HG02759 (cell line): ENCODE measurements around the gene IRX4.

Source experiments
- ATAC-seq: cut with Tn5 transposase; IDR thresholded peaks from one replicate; pipeline ENCODE4 v1.9.1; 2021; ENCODE audit warnings: mild to moderate bottlenecking, moderate library complexity; ENCODE audit not compliant: unreplicated experiment

The IRX4 gene

DNA sequence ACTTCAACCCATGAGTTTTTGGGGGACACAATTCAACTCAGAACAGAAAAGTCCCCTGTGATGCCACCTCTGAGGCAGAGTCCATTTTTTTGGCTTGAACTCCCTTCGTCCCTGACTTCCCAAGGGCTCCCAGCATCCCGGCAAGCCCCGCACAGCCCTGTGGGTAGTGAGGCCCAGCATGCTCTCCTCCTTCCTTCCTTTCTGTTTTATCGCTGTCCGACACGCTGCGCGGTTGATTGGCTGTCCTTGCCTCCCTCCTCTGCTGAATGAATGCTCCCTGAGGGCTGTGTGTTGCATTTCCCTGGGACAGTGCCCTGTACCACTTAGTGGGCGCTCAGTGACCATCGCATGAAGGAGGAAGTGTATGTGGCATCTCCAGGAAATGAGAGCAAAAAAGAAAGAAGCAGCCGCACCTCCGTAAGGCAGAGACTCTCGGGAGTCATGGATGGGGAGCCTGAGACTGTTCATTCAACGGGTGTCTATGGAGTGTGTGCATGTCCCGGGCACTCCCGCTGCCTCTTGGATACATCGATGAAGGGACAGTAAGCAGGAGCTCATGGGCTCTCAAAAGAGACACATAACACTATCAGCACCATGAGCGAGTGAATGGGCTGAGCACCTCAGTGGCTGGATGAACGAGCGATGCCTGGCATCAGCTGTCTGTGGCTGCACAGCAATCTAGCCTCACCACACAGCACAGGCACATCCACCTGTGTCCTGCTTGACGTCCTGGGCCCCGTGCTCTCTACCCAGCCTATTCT, 10.1 kb upstream of the IRX4 start:
- no peak for ATAC-seq

DNA sequence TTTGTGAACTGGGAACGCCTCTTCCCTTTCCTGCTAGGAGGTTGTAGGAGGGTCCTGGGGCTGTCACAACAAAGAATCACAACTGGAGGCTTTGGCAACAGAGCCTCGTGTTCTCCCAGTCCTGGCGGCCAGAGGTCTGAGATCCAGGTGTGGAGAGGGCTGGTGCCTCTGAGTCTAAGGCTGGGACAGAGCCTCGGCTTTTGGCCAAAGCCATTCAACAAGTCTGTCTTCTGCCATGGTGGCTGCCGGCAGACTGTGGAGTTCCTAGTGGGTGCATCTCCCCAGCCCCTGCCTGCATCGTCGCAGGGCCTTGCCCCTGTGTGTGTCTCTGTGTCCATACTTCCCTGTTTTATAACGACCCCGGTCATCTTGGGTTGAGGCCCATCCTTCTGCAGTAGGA, 9.5 kb upstream of the IRX4 start:
- ATAC-seq: no peak

DNA sequence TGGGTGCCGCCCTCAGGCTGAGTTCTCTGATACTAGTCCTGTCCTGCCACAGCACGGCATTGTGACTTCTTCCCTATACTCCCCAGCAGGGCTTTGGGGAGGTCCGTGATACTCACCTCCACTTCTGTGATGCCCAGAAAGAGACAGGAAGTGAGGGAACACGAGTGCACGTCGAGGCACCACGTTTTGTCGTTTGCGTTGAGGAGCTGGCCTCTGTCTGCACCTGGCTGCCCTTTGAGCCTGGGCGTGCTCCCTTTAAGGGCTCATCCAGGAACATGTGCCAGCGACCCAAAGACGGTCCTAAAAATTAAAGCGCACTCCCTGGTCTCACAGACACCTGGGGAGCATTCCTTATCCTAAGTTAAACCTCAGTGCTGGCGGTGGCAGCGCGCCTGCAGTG, 8.7 kb upstream of the IRX4 start:
- no peak for ATAC-seq

DNA sequence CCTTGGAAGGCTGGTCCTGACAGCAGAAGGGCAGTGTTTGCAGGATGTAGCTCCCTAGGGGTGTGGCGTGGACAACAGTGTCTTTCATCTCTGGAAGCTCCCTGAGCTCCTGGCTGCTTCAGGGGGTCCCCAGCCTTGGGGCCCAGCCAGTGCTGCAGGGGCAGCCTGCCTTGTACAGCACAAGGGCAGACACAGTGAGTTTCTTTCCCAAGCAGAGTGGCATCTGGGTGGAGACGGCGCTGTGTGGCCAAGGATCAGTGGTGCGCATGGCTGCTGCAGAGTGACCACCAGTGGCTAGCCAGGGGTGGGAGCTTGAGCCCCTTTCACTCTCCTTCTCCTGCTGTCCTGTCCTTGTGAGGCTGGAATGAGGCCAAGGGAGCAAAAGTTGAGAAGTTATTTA, 7.6 kb upstream of the IRX4 start:
- no peak for ATAC-seq

DNA sequence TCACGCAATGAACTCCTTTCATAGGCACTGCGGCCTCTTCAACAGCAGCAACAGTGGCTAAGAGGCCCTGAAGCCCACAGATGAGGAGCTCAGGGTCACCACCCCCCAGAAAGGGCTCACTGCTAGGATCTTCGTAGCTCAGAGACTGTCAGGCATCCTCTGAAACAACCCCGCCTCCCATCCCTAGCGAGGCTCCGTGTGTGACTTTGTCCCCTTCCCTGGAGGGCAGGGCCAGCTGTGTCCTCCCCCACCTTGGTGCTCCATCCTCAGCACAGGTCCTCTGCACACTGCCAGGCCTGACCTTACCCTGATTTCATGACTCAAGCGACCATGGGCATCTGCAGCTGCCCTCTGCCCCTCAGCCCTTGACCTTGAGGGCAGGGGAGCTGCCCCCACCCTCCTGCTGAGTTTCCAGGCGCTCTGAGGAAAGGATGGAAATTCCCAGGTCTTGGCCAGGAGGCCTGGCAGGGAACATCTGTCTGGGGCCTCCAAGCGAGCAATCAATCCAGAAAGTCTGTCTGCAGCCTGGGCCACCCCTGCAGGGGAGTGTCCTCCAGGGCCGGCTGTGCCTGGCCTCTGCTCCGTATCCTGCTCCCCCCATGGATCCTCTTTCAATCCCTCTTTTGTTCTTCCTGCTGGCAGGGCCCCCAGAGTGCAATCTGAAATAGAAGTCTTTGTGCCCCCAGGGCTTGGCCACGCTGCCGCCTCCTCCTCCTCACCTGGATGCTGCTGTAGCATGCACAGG, 6.8 kb upstream of the IRX4 start:
- no peak for ATAC-seq

DNA sequence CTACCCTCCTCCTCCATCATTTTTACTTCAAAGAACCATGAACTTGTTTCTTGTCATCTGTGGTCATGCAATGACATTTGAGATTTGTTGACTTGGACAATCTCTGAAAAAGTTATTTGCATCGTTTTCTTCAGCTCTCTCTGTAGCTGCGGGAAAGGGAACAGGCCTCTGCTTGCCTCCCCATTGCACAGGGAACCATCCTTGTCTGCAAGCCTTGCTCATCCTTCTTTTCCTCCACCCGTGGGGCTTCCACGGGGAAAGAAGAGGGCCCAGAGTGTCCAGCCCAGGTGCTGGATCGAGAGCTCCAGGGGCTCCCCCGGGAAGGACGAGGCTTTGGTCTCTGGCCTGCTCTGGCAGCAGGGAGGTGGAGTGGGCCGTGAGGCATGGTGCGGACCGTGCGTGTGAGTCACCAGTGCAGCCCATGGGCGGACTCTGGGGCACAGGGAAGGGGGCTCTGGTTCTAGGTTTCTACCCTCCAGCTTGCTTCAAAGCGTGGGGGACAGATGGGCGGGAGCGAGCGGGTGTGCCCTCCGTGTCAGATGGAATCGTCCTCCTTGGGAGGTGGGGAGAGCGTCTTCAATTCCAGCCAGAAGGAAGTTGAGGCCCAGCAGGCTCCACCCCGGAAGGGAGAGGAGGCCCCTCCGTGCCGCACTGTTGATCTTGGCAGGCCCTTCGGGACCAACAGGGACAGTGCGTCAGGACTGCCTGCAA, 6.0 kb upstream of the IRX4 start:
- ATAC-seq: no peak

DNA sequence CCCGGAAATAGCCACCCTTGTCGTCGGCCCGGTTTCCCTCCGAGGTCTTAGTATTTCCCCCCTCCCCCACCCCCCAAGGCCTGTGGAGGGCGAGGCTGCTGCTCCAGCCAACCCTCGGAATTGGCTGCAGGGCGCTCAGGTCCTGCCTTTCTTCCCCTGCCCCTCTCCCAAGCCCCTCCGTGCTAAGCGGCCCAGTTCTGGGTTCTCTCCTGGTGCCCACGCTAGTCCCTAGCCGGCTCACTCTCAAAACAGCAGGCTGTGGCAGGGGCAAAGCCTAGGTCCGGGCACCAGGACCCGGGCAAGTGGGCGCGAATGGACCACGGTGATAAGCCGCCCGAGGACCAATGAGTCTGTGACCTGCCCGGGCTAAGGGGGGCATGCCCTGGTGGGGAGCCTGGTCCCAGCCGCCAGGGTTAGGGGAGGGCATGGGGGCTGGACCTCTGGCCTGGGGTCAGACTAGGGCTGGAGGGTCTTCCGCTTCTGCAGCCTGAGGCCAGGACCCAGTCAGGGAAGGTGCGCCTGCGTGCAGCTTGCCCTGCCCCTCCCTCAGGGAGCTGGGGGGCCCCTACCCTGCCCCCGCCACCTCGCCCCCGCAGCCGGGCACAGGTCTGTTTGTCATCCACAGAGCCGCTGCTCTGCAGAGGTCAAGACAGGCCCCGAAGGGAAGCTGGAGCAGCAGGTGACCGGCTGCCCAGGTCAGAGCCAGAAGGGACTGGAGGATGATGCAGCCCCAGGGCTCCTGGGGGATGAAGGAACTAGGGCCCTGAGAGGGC, 5.0 kb upstream of the IRX4 start:
- no peak for ATAC-seq

DNA sequence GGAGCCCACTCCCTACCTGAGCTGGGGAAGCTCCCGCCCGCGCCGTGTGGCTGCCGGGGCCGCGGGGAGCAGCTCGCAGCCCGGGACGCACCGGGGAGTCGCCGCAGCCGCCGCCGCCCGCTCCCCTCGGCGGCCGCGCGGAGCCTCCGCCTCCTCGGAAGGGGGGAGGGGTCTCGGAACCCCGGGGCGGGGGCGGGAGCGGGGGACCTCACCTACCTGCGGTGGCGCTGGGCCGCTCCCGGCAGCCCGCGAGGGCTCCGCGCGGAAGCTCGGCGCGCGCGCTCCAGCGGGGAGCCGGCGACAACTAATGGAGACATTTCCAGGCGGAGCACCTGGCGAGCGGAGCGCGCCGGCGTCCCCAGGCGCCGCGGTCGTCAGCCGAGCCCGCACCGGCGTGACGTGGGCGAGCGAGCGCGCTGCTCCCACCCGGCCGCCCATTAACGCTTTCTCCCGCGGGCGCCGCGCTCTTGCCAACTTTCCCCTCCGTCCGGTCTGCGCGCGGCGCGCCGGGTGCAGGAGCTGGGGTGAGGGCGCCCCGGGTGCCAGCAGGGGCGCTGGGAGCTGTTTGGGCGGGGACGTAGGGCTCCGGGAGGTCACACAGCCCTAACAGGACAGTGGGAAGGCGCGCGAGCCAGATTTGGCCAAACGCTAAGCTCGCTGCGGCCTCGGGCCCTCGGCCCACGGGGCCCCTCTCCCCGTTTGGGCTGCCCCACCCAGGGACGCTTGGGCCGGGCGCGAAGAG, 4.3 kb upstream of the IRX4 start:
- ATAC-seq: no peak

DNA sequence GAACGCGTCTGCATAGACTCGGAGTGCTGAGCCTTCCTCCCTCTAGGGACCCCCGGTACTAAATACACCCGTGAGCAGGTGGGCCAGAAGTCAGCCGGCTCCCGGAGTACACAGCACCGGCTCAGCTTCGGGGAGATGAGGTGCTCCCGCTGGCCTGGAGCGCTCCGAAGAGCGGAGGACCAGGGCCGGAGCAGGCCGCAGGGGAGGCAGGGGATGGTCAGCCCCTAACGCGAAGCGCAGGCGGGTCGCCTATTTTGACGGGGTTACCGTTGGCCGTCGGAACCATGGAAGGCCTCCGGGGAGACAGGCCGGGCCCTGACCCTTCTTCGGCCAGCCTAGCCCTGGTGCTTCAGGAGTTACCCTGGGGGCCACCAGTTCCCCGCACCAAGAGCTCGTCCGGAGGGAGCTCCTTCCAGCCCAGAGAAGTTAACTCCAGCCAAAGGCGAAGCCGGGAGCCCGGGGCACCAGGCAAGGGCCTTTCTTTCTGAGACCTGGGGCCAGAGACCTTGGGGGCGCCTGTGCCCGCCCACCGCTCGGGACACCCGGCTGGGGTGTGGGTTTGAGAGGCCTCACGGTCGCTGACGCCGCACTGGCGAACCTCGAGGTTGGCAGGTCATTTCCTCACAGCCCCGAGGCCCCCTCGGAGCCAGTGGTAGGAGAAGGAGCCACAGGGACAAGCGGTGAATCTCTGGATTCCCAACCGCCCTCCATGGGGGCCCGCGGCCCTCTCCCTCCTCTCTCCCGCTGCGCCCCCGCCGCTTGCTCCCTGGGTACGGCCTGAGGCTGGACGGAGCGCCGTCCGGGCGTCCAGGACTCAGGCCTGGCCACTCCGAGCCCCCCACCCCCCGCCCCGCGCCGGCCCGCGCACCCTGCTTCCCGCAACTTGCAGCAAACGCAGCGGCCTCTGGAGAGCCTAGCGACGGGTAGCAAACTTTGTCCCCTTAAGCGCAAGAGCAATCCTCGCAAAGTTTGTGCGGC, 3.4 kb upstream of the IRX4 start:
- ATAC-seq: no peak

DNA sequence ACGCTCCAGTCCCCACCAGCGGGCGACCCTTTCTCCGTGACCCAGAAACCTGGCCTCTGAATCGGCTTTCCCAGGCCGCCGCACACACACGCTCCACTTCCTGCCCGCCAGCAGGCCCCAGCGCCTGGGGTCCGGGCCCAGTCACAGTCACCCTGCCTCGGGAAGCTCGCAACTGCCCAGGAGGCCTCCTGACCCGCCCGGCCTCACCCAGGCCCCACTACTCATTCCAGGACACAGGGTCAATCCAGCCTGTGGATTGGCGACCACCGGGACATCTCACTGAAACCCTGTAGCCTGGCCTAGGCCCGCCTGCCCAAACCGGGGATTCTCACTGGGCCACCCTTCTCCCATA, 2.7 kb upstream of the IRX4 start:
- ATAC-seq: no peak

DNA sequence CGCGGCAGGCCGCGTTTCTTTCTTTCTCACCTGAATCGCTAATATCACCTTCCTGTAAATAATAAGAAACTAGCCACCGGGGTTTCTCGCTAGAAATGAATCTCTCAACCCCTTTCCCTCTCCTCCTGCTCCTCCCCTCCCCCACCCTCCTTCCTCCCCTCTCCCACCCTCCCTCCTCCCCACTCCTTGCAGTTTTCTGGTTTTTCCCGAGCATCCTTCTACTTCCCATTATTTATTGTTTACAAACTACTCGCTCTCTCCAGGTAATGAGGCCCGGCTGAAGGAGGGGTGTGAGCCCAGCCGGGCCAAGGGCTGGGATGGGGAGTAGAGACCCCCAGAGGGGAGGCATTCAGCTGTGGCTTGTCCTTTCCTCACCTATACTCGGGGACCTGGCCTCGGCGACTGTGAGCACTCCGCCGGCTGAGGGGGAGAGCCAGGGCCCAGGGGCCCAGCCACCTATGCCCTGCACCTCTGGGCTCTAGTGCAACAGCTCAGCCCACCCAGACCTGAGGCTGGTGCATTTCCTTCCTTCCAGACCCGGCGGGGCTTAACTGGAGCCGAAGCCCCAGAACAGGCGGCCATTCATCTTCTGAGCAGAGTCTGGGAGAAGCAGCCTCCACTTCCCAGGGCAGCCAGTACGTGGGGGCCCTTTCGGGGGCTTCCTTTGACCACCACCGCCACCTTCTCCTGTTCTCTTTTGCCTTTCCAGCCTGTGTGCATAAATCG, 2.1 kb upstream of the IRX4 start:
- no peak for ATAC-seq

DNA sequence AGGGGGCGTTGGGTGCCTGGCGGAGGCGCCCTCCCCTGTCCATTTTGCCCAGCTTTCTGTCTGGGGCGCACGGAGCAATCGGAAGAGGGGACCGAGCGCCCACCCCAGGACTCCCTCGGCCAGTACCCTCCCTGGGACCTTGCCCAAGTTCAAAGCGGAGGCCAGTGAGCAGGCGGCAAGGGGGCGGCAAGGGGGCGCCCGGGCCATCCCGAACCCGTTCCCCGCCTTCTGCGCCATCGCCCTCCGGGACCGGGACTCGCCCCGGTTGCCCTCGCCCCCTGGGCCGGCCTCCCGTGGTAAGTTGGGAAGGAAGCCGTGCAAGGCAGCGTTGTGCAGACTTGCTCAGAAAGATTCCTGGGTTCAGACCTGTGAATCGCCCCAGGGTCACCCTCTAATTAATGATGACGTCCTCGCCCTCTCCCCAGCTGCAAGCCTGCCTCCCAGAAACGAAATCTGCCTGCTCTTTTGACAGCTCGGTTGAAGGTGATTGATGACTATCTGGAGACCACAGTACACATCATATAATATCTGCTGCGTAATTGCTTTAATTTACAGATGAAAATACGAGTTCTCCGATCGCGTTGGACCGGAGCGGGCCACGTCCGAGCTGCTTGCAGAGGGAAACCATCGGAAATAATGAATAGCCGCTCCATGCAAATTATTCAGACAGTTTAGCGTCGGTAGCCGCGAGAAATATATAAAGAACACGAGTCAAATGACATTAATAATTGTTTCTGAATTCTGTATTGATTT, 1.4 kb upstream of the IRX4 start:
- no peak for ATAC-seq

DNA sequence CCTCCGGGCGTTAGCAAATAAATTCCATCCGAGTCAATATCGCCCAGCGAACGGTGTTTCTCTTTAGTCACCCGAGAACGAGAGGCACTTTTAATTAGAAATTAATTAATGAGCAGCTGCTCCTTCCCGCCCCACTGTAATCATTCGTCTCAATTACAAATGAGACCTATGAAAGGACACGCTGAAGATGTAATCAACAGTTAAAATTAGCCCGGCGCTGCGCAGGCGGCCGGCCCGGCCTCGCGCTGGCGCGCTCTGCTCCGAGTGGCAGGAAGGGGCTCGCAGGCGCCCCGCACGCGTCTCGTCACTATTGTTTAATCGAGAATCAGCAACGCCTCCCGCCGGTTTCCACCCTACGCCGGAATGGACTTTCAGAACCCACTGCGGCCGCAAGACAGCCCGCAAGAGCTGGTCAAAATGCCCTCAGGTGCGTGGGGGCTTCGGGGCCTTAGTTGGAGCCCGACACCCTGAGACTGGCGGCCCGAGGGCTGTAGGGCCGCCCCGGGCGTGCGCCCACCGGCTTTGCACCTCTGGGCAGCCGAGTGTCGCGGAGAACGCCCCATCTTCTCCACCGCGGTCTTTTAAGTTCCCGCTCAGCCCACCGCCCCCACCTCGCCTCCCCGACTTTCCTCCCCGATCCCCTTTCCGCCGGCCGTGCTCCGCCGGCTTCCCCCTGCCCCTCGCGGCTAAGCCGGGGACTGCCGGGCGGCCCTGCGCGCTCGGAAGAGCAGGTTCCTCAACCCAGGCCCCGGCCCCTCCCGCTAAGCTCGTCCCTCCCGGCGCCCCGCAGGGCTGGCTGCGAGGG, 597 bp upstream of the IRX4 start:
- ATAC-seq: no peak

DNA sequence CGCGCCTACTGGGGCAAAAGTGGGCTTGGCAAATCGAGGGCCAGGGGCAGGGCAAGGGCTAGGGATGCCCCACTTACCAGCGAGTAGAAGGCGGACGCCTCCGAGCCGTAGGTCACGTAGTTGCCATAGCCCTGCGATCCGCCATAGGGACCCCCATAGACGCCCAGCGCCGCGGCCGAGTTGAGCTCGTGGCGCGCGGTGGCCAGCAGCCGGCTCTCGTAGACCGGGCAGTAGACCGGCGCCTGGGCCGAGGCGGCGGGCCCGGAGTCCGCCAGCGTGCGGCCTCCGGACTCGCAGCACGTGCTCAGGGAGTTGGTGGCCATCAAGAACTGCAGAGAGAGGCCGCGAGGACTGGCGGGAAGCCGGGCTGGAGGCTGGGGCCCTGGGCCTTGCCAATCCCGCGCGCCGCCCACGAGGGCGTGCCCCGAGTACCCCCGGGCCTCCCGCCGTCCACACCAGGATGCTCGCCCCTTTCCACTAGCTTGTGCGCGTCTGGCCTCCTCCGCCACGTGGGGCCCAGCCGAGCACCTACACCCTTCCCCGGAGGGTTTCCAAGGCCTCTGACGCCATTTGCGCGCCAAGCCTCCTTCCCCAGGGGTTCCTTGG, 891 bp downstream of the IRX4 start:
- ATAC-seq: no peak

DNA sequence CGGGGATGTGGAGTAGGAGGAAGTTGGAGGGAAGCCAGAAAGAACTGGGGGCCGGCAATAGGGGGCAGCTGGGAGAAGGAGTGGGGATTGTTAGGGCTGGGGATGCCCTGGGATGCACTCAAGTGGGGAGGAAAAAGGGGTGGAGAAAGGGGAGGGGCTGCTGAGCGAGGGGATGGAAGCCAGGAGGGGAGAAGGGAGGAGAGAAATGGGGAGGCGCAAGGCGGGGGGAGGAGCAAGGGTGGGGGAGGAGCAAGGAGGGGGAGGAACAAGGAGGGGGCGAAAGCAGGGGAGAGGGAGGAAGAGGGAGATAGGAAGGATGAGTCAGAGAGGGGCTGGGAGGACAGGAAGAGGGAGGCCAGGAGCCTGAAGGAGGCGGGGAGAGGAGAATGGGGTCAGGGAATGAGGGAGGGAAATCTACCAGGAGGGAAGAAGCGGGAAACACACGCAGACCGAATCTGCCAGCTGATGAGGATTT, 1.6 kb downstream of the IRX4 start:
- ATAC-seq: no peak

DNA sequence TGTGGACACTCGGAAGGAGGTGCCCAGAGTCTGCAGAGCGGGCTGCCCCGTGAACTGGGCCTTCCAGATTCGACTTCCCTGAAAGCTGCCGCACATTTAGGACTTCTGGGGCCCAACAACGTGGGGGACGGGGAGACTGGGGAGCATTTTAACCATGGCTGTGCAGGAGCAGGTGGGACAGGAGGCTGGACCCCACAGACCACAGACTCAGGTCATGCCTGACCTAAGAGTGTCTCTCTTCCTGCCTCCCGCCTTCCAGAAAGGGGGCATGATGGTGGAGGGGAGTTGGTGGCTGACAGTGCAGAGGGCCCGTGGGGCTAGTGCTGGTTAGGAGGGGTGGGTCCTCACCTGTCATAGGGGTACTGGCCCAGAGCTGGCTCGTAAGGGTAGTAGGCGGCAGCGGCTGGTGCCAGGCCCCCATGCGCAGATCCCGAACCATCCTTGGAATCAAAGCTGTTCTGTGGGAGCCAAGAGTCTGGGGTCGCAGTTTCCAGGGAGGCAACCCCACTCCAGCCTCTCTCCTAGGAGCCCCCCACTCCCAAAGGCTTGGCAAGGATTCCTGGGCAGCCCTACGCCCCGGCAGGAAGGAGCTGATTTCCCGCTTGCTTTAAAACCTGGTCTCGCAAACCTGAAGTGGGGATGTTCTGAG, 2.2 kb downstream of the IRX4 start:
- no peak for ATAC-seq
